Right atrium auricular region (tissue), 2 donors: Measurements from ENCODE around the gene DEFB131A. TPM values are rescaled to one million over a fixed set of nuclear protein-coding genes. Genes with fewer than 3 reads are reported as not detected.

Source experiments
- total RNA-seq, 2 donors: library from RNA; depleted of rRNA; stranded (reverse); fragments of >200 nt; gene quantifications; one replicate each; pipeline ENCODE4 v1.1.0, GENCODE V29; 2016

Gene DEFB131A
- total RNA-seq, 2 donors from 2014 or later, result not detected

Other genes with a start within 250 kb of the DEFB131A start
- not detected for gene USP17L10, start 233.8 kb upstream of the DEFB131A start, total RNA-seq
- not detected for gene USP17L11, start 229.0 kb upstream of the DEFB131A start, total RNA-seq
- gene USP17L12, start 224.3 kb upstream of the DEFB131A start, total RNA-seq, result not detected
- gene USP17L13, start 219.5 kb upstream of the DEFB131A start, total RNA-seq, result not detected
- gene USP17L15, start 210.0 kb upstream of the DEFB131A start, total RNA-seq, result not detected
- gene USP17L17, start 200.5 kb upstream of the DEFB131A start, total RNA-seq, result not detected
- gene USP17L18, start 195.8 kb upstream of the DEFB131A start, total RNA-seq, result not detected
- gene USP17L19, start 191.0 kb upstream of the DEFB131A start, total RNA-seq, result not detected
- gene USP17L20, start 186.3 kb upstream of the DEFB131A start, total RNA-seq, result not detected
- not detected for gene USP17L21, start 181.5 kb upstream of the DEFB131A start, total RNA-seq
- gene USP17L22, start 176.8 kb upstream of the DEFB131A start, total RNA-seq, result not detected
- gene USP17L24, start 119.2 kb upstream of the DEFB131A start, total RNA-seq, result not detected
- gene USP17L25, start 114.5 kb upstream of the DEFB131A start, total RNA-seq, result not detected
- not detected for gene USP17L26, start 109.8 kb upstream of the DEFB131A start, total RNA-seq
- gene USP17L5, start 105.0 kb upstream of the DEFB131A start, total RNA-seq, result not detected
- gene USP17L27, start 100.3 kb upstream of the DEFB131A start, total RNA-seq, result not detected
- not detected for gene USP17L28, start 95.5 kb upstream of the DEFB131A start, total RNA-seq
- not detected for gene USP17L29, start 90.8 kb upstream of the DEFB131A start, total RNA-seq
- gene USP17L30, start 81.3 kb upstream of the DEFB131A start, total RNA-seq, result not detected